CD4-positive, alpha-beta T cell treated with Interleukin-2 at 100 ng/mL for 4 hours (primary cell): ENCODE measurements around the gene KCNC2.
A peak's percentile ranks its signal among the peaks of the same experiment; 100 is the strongest.
"Not testable (repeated sequence)": the region's sequence is repeated elsewhere in the genome, so short reads cannot be mapped to it uniquely, and the experiment has no call there.

Experiments used
- DNase-seq: peaks from one replicate; pipeline ENCODE4 v3.0.0-alpha.2; 2020; ENCODE audit warnings: low spot score

KCNC2 gene

GRCh38 chr12:75209812-75210138, at the start of gene KCNC2:
Gene KCNC2, minus strand, starts transcription at chr12:75209839.
- DNase-seq, result no peak

GRCh38 chr12:75259143-75259542, 49.5 kb upstream of the KCNC2 start:
- DNase-seq, result no peak

- DNase-seq, result peak; percentile 4
Observed at GRCh38 chr12:75257510-75257909, 47.9 kb upstream of the KCNC2 start.

GRCh38 chr12:75245108-75245507, 35.5 kb upstream of the KCNC2 start:
- no peak for DNase-seq

GRCh38 chr12:75239987-75240386, 30.3 kb upstream of the KCNC2 start:
- no peak for DNase-seq

- no peak for DNase-seq
Observed at GRCh38 chr12:75236206-75236605, 26.6 kb upstream of the KCNC2 start.

GRCh38 chr12:75227132-75227531, 17.5 kb upstream of the KCNC2 start:
- DNase-seq, result no peak

GRCh38 chr12:75212072-75212471, 2.4 kb upstream of the KCNC2 start:
- no peak for DNase-seq

GRCh38 chr12:75208856-75209811, 505 bp downstream of the KCNC2 start:
- no peak for DNase-seq

- DNase-seq, result no peak
Observed at GRCh38 chr12:75207338-75208083, 2.1 kb downstream of the KCNC2 start.

GRCh38 chr12:75205558-75205957, 4.1 kb downstream of the KCNC2 start:
- no peak for DNase-seq

- DNase-seq, result no peak
Observed at GRCh38 chr12:75196865-75197264, 12.8 kb downstream of the KCNC2 start.

GRCh38 chr12:75196408-75196807, 13.2 kb downstream of the KCNC2 start:
- DNase-seq, result no peak

GRCh38 chr12:75194250-75194649, 15.4 kb downstream of the KCNC2 start:
- no peak for DNase-seq

- no peak for DNase-seq
Observed at GRCh38 chr12:75192196-75192595, 17.4 kb downstream of the KCNC2 start.

- no peak for DNase-seq
Observed at GRCh38 chr12:75190846-75191245, 18.8 kb downstream of the KCNC2 start.

- not testable (repeated sequence) for DNase-seq
Observed at GRCh38 chr12:75185881-75186280, 23.8 kb downstream of the KCNC2 start.

GRCh38 chr12:75184516-75184915, 25.1 kb downstream of the KCNC2 start:
- DNase-seq, result no peak

- no peak for DNase-seq
Observed at GRCh38 chr12:75183967-75184366, 25.7 kb downstream of the KCNC2 start.

GRCh38 chr12:75177997-75178396, 31.6 kb downstream of the KCNC2 start:
- no peak for DNase-seq

- no peak for DNase-seq
Observed at GRCh38 chr12:75172611-75173010, 37.0 kb downstream of the KCNC2 start.

- no peak for DNase-seq
Observed at GRCh38 chr12:75170640-75171185, 38.9 kb downstream of the KCNC2 start.

GRCh38 chr12:75162845-75163244, 46.8 kb downstream of the KCNC2 start:
- DNase-seq, result no peak
